Nucleus accumbens (tissue), 56 donors: ENCODE data around the gene DOCK11.
A peak's percentile ranks its signal among the peaks of the same experiment; 100 is the strongest.

Experiments used
- DNase-seq, 56 donors: peaks; one replicate each; lab custom pipeline; 2025; lab: John Stamatoyannopoulos, UW

Gene DOCK11

DNA sequence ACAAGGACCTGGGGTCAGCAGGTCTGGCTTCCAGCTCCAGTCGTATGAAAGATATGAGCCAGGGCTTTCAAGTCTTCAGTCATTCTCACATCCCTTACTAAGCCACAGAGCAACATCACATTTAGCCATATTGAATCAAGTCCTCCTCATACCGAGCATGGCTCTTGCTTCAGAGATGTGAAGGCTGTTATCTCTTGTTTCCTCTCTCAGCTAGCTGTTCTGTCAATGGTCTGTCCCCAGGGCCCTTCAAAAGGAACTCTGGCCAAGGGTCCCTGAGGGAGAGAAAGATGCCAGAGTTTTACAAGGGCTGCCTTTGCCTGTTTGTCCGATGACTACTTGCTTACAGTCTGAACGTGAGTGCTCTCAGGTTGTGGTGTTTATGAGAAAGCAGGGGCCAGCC lies 30.5 kb downstream of the DOCK11 start:
- no peak for DNase-seq

DNA sequence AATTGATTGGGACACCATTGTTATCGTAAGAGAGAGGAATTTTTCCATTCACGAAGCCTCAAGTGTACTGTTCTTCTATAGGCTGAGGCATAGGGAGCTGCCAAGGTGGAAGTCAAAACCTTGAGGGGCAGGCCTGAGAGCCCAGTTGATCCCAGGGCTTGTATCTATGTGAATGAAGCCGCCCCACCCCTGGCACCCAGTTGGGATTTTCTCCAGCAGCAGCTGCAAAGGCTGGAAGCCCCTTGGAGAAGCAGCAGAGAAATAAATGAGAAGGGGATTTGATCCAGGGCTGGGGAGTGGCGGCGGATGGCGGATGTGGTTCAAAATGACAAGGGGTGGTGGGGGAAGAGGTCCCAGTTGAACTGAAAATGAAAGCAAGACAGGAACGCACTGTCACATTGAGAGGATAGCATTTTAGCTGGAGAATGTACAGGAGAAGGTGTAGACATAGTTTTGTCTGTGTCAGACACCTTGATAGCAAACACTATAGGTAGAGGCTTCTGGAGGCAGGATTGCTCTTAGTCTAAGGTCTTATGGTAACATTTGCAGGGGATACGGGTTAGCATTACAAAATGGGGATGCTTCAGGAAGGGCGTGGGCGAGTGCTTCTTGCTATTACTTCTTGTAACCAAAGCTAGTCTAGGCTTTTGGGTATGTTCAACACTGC lies 32.6 kb downstream of the DOCK11 start:
- DNase-seq, result peak in 4 of 56 donors; percentile 0 to 9 (median 0)

DNA sequence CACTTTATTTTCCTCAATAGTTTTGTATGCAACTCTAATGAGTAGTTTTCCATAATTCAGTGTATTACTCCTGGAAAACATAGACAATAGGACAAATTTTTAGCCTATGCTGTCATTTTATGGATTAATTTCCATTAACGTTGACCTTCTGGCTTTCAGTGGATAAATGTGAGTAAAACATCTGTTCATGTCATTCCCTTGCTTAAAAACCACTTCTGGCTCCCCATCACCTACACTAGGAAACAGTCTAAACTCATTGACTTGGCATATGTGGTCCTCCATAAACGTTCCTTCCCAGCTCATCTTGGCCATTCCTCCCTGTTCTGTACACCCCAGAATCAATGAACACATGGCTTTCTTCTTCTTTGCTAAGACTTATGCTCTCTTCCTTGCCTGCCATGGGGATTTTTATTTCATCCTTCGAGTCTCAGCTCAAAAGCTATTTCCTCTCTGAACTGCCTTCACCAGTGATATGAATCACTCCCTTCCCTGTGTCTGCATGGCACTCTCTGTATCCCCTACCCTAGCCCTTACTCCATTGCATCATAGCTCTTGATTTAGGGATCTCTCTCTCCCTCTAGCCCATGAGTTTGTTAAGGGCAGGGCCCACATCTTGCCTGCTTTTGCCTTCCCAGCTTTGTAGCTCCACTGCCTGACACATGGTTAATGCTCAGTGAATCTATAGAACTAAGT lies 34.8 kb downstream of the DOCK11 start:
- DNase-seq, result no peak

DNA sequence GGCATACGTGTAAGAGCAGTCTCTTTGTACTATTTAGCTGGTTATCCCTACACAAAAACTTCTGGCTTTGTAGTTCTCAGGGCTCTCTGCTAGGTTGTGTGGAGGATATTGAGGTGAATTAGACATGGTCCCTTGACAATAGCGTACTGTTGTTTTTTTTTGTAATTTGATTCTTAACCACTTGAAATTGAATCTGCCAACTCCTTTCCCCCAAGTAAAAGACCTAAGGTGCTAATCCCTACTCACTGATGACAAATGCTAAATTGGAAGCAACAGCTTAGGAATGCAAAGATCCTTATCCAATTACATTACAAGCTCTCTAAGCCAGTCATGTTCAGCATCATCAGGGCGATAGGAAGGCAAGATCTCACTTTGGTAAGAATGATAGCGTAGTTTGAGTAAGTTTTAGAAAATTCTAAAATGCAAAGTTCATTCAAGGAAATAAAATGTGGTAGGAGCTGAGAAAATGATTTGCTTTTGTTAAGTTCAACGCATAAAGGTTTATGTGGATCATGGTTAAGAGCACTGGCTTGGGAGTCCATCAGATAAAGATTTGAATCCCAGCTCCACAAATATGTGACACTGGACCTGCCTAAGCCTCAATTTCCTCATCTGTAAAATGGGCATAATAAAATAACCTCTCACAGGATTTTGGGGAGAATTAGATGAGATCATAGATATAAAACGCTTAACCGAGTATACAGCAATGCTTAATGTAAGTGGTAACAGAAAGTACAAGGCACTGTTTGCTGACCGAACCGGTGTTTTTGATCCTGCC lies 39.3 kb downstream of the DOCK11 start:
- no peak for DNase-seq

DNA sequence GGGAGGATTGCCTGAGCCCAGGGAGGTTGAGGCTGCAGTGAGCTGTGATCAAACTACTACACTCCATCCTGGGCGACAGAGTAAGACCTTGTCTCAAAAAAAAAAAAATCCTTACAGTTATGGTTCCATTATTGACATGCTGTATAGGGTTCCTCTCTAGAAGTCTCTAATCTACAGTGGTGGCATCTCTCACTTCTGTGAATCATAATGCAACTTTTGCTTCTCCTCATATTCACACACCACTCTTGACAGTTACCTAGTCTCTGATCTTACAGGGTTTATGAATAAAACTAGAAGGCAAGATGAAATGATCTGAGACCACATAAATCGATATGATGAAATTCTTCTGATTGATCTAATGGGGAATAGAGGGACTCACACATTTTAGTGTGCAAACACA lies 40.6 kb downstream of the DOCK11 start:
- no peak for DNase-seq

DNA sequence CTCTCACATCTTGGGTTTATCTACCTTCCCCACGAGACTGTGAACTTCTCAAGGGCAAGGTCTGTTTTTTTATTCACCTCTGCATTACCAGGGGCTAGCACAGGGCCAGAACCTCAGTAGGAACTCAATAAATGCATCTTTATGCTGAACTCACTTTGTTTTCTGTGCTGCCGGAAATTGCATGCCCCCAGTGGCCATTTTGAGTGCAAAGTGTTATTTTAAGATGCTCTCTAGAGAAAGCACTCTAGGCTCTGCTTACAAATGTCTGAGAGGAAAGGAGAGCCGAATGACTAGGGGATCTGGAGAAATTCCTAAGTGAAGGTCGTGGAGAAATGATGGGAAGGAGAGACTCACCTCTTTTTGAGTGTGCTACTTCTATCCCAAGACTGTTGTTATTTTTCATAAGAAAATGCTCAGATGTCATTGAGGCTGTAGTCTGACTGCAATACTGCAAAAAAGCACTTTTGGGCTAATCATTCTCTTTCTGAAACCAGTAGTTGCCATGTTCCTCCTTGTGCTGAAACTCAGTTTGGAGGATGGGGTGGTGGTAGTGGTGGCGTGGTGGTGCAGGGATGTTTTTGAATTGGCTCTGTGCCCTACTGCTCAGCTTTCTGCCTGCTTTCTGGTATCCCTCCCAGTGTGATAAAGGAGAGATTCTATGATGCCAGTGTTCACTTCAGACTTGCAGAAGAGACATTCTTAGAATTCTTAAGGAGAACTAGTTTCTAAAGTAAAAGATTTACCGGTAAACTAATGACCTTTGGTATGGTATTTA lies 41.3 kb downstream of the DOCK11 start:
- peak in 12 of 56 donors; percentile 0 to 10 (median 3) for DNase-seq

DNA sequence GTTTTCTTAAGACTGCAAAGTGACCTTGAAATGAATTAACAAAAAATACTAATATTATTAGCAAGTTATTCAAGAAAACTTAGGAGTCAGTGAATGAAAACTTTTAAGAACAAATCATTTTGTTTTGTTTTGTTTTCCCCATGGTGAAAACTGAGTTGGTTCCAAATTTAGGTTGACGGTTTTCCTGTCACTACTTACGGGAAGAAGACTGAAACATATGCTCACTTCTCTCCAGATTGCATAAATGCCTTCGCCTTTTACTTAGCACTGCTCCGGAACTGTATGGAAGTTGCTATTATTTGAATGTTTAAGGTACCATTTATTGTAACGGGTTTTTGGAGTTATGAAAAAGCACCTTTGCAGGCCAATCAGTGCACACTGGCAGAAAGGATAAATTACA lies 42.8 kb downstream of the DOCK11 start:
- DNase-seq, result no peak

DNA sequence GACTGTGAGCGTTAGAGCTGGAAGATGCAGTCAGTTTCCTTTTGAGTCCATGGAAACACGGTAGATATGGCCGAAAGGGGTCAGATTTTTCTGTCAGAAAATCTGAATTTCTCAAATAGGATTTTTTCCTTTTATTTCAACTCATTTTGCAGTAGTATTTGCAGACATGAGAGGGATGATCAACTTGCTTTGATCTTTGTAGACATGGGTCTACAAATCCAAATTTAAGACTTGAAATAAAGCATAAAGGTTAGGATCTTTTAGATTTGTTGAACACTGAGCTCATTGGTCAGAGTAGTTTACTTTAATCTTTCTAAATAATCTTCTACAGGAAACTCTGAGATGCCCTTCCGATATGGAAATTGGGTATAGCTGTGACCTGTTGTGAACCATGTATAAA lies 44.7 kb downstream of the DOCK11 start:
- no peak for DNase-seq

DNA sequence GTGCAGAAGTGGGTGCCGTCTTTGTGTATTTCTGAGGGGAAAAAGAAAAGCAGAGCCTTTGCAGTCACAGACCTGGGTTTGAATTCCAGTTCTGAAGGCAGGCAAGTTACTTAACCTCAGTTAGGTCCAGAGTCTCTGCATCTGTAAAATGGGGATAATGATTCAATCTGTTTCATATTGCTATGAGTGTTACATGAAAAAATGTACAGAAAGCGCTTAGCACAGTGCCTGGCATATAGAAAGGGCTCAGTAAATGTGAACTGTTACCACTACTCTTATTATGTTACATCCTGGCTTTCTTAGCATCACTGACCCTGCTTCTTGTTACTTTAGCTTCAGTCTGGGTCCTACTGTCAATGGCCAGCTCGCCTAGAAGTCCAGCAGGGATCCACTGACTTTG lies 45.9 kb downstream of the DOCK11 start:
- DNase-seq, result no peak

DNA sequence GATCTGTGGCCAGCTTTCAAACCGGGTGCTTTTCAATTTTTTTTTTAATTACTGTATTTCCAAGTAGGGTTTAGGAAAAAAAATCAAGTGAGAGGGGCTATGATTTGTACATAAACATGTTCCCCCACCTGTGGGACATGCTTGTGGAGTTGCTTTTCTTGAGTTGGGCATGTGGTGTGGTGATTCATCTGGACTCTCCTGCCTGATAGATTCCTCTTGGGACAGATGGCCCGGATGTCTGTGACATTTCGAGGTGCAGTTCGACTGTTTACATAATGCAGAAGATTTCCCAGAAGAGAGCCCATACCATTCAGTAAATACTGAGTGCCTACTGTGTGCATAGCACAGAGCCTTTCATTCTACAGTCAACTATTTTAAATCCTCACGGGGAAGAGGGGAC lies 49.9 kb downstream of the DOCK11 start:
- DNase-seq, result no peak

DNA sequence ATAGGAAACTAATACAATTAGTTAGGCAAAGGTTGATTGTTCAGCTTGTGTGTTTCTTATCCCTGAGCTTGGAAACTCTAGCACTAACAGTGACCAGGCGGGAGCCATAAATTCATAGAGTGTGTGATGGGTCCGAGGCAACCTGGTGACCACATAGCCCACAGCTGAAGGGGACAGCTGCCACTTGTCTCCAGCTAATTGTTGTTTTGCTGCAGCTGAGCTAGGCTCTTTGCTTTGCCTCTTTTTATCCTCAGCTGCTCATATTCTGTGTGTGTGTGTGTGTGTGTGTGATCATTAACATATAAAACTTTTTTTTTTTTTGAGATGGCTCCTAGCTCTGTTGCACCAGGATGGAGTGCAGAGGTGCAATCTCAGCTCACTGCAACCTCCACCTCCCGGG lies 53.2 kb downstream of the DOCK11 start:
- no peak for DNase-seq

DNA sequence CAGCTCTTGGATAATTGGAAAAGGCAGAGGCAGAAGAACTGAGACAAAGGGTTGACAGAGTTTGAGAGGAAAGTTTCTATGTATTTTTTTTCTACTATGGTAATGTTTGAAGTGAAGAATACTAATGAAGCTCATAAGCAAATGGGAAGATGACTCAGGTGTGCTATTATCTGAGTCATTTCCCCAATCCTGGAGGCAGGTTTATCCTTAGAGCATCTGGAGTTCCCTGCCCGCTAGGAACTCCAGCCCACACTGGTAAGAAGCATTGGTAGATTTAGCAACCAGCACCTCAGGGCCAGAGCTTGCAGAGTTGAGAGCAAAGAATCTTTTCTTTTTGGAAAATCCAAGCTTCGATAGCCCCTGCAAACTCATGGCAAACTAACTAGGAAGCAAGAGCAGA lies 55.2 kb downstream of the DOCK11 start:
- peak in 12 of 56 donors; percentile 0 to 42 (median 11) for DNase-seq

DNA sequence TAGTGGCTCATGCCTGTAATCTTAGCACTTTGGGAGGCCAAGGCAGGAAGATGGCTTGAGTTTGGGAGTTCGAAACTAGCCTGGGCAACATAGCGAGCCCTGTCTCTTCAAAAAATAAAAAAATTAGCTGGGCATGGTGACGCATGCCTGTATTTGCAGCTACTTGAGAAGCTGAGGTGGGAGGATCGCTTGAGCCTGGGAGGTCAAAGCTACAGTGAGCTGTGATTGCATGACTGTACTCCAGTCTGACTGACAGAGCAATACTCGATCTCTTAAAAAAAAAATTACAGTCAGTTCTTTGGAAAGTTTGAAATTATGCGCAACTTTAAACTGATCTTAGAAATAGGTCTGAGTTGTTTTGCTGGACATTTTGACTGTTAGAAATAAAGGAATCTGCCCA lies 55.8 kb downstream of the DOCK11 start:
- DNase-seq, result no peak

DNA sequence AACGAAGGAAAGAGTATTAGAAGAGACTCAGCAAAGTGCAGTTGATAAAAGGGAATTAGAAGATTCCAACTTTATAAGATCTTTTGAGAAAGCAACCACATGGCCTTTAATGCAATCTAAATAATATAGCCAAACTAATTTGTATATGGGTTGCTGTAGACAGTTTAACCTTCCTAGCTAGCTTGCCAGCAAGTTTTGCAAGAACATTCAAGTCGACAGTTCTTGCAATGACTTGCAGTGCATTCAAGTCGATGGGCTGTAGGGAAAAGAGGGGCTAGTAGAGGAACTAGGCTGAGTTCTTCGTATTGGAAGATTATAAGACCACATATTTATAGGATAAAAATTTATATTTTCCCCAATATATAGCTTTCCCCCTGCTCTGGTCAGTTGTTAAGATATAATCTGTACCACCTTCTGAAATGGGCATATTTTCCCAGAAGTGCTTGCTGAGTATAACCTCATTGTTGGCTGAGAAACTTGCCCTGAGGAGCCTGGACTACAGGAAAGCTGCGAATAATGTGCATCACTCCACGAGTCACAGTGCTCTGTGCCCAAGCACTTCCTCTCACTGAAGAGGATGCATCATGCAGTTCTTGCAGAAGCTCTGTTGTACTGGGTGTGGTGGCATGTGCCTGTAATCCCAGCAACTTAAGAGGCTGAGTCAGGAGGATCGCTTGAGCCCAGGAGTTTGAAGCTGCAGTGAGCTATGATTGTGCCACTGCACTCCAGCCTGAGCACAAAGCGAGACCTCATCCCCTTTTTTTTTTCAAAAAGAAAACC lies 56.7 kb downstream of the DOCK11 start:
- DNase-seq, result peak in 3 of 56 donors; percentile 1 to 5 (median 4)

DNA sequence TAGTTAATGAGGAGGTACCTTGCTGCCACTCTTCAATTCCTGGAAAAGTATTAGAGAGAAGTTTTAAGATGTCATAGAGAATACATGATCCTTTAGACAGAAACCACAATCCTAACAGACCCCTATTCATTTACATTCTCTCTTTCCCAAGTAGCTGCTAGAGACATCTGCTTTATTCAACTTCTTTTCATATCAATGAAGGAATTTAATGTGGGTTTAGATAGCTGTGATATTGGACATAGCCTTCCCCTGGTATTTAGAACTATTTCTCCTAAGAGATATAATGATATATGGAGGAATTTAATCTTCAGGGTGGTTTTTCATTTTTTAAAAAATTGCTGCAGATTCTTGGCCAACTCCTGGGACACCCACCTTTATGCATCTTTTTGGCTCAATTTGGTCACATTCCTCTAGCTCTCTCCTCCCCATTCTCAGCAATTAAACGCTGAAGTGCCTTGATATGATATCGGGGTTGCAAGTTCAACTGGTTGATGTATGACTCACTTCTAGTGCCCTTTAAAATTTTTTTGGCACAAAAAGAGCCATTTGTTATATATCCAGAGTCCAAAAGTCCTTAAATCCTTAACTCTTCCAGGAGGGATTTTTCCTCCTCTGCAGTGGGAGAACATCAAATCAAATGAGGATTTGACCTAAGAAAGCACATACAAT lies 57.6 kb downstream of the DOCK11 start:
- no peak for DNase-seq

DNA sequence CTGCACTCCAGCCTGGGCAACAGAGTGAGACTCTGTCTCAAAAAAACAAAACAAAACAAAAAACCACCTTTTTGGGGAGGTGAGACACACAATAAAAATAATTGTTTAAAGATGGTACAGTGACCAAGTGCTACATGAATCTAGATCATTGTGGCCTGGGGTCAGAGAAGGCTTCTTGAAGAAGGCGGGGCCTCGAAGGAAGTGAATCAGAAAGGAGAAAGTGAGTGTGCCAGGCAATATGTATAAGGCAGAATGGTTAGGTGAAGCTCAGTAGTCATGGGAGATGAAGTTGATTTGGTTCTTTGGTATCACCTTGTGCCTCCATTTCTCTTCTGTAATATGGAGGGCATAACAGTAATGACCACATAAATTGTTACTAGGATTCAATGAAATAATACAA lies 58.9 kb downstream of the DOCK11 start:
- DNase-seq, result no peak

DNA sequence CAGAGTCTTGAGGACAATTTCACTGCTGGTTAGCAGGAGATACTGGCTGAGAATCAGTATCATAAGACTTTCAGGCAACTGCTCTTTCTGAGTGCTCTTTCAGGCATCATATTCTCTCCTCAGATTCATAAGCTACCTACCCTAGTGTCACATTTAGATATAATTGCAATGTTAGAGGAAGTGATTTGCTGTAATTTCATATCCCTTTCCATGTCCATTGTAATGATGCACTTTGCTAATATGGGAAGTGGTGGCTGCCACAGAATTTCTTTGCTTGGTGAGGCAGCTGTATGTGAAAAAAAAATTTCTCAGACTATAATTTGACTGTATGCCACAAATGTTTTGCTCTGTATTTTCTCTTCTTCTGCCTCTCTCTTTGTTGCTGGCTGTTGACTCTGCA lies 63.3 kb downstream of the DOCK11 start:
- DNase-seq, result no peak

DNA sequence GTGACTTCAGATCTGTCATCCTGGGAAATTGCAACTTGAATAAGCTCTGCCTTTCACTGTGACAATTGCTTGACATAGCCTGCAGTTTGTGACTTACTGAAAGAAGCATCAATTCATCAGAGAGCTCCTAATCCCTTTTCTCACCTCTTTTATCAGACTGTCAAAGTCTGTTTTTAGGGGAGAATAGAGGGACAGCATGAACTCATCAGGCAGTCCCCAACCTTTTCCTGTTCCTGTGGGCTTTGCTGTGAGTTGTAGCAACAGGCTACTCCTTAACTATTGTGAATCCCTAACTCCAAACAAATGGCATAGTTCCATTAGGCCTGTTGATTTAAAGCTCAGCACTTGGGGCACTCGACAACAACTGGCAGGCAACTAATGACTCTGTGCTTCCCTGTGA lies 64.9 kb downstream of the DOCK11 start:
- DNase-seq, result no peak

DNA sequence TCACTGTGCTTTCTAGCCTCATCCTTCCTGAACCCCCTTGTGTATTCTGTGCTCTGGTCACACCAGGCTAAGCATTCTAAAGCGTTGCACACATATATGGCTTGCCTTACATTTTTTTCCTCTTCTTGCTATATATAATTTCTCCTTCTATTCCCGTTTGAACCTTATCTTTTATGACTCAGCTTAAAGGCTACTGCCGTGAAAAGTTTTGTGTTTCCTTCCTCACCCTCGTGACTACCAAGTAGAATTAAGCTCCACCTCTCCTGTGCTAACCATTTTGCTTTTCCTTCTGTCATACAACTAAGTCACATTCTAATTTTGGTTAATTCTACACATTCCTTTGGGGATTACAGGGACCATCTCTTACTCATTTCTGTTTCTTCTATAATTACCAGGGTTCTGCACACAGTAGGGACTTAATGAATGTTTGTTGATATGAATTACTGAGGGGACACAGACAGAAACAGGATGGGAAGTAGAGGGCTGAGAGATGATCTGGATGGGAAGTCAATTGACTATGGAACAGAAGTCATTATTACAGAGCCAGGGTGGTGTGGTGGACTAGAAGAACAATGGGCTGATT lies 67.1 kb downstream of the DOCK11 start:
- DNase-seq, result no peak
